Measurements from ENCODE around the gene TASP1.
"Not testable (repeated sequence)": the region's sequence is repeated elsewhere in the genome, so short reads cannot be mapped to it uniquely, and the experiment has no call there.

TASP1 gene

GRCh38 chr20:13648291-13649228, 9.8 kb upstream of the TASP1 start:
- DNase-seq (ENCODE audit: low read depth): no peak
- H3K4me3 ChIP-seq (ENCODE audit: control insufficient read depth, low read depth, low read length): no peak overlapping the region
- TF ChIP-seq, protein P1, sequence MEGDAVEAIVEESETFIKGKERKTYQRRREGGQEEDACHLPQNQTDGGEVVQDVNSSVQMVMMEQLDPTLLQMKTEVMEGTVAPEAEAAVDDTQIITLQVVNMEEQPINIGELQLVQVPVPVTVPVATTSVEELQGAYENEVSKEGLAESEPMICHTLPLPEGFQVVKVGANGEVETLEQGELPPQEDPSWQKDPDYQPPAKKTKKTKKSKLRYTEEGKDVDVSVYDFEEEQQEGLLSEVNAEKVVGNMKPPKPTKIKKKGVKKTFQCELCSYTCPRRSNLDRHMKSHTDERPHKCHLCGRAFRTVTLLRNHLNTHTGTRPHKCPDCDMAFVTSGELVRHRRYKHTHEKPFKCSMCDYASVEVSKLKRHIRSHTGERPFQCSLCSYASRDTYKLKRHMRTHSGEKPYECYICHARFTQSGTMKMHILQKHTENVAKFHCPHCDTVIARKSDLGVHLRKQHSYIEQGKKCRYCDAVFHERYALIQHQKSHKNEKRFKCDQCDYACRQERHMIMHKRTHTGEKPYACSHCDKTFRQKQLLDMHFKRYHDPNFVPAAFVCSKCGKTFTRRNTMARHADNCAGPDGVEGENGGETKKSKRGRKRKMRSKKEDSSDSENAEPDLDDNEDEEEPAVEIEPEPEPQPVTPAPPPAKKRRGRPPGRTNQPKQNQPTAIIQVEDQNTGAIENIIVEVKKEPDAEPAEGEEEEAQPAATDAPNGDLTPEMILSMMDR (conservative IDR thresholded peaks at IDR 0.05; ENCODE audit: control insufficient read depth, insufficient read depth, low read depth, low read length): no peak

- TF ChIP-seq, protein P1 (conservative IDR thresholded peaks at IDR 0.05; ENCODE audit: control insufficient read depth, insufficient read depth, low read depth, low read length): no peak
- DNase-seq (ENCODE audit: low read depth): peak; percentile 20
- H3K4me3 ChIP-seq (ENCODE audit: control insufficient read depth, low read depth, low read length): no peak overlapping the region
These were observed 5.3 kb upstream of the TASP1 start for GRCh38 chr20:13644010-13644409.

DNA sequence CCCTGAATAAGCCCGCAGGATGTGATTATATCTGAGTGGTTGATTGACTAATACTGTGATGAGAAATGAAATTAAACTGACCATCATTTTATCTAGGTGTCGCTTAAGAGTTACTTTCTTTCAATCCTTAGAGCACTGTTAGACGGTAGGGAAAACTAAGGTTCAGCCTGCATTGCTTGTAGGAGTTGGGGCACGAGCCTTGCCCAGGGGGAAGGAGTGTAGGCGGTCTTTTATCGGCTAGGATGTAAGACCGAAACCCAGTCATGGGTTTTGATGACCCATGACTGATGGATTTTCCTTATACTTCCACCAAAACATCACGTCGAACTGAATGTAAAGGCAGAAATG, 392 bp upstream of the TASP1 start:
- TF ChIP-seq, protein P1 (conservative IDR thresholded peaks at IDR 0.05; ENCODE audit: control insufficient read depth, insufficient read depth, low read depth, low read length): no peak
- H3K4me3 ChIP-seq (ENCODE audit: control insufficient read depth, low read depth, low read length): peak overlapping the region; percentile 94
- DNase-seq (ENCODE audit: low read depth): peak; percentile 7

- TF ChIP-seq, protein P1 (conservative IDR thresholded peaks at IDR 0.05; ENCODE audit: control insufficient read depth, insufficient read depth, low read depth, low read length): no peak
- peak; percentile 25 for DNase-seq (ENCODE audit: low read depth)
- H3K4me3 ChIP-seq (ENCODE audit: control insufficient read depth, low read depth, low read length): peak overlapping the region; percentile 94
These were observed 603 bp downstream of the TASP1 start for GRCh38 chr20:13638162-13638495.

GRCh38 chr20:13632431-13632830, 6.3 kb downstream of the TASP1 start:
- H3K4me3 ChIP-seq (ENCODE audit: control insufficient read depth, low read depth, low read length): no peak overlapping the region
- DNase-seq (ENCODE audit: low read depth): no peak
- TF ChIP-seq, protein P1 (conservative IDR thresholded peaks at IDR 0.05; ENCODE audit: control insufficient read depth, insufficient read depth, low read depth, low read length): no peak

GRCh38 chr20:13627525-13627924, 11.2 kb downstream of the TASP1 start:
- not testable (repeated sequence) for H3K4me3 ChIP-seq (ENCODE audit: control insufficient read depth, low read depth, low read length)
- DNase-seq (ENCODE audit: low read depth): peak; percentile 76

DNA sequence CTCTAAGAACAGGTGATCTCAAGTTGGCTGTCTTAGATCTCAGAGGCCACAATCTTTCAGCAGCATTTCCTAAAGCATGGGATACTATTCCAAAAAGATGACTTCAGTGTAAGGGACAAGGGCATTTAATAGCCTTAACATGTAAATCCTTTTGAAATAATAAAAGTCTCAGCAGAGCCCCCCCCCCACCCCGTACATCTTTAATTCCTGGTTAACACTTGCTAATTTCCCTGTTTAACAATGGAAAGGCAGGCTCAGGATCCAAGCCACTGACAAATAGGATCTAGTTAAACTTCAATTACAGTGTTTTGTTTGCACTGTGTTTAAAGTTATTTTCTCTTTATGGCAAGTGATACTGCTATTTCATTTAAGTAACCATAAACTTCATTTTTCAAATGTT, 12.0 kb downstream of the TASP1 start:
- H3K4me3 ChIP-seq (ENCODE audit: control insufficient read depth, low read depth, low read length): no peak overlapping the region
- TF ChIP-seq, protein P1 (conservative IDR thresholded peaks at IDR 0.05; ENCODE audit: control insufficient read depth, insufficient read depth, low read depth, low read length): no peak
- DNase-seq (ENCODE audit: low read depth): no peak

Data from fibroblast of mammary gland (primary cell).